Measurements from ENCODE around the gene ACTR5. TPM values are rescaled to one million over a fixed set of nuclear protein-coding genes. Genes with fewer than 3 reads are reported as not detected.

ACTR5 gene
- total and polyA plus RNA-seq, 2 donors (not counting 3 experiments of a cell fraction or from before 2014, with no cell fraction given): 8.8 to 11.3 TPM

- ChIA-PET POLR2A (no interaction called here), CTCF (no interaction called here)
These were observed 10.4 kb upstream of the ACTR5 start for GRCh38 chr20:38737887-38738286.

More at GRCh38 chr20:38737887-38738286, 10.4 kb upstream of the ACTR5 start:
- Histone ChIP-seq H3K36me3 (ENCODE audit: control insufficient read depth in 2 of 2, extremely low read depth in 1 of 2, insufficient read depth in 2 of 2, low read length in 2 of 2) (no peaks in the 10 kb centered on the region), H3K4me1 (ENCODE audit: control insufficient read depth, extremely low read depth, insufficient read depth, low read length) (no peaks in the 10 kb centered on the region), H3K4me2 (ENCODE audit: insufficient read depth, low read length) (no peak overlapping the region), H3K27me3 (ENCODE audit: control insufficient read depth in 2 of 2, insufficient read depth in 2 of 2, low read length in 2 of 2) (peaks cover 31 to 49% of the 10 kb centered on the region in 2 experiments), H3K9me3 (replicated peaks; ENCODE audit: control insufficient read depth, insufficient read depth, low read length) (no peaks in the 10 kb centered on the region), H3K9me1 (replicated peaks; ENCODE audit: control insufficient read depth, extremely low read depth, insufficient read depth, low read length) (no peaks in the 10 kb centered on the region), H3K9ac (replicated peaks; ENCODE audit: extremely low read depth, insufficient read depth, low read length) (no peak overlapping the region), H4K20me1 (replicated peaks; ENCODE audit: control insufficient read depth, extremely low read depth, insufficient read depth, low read length) (no peaks in the 10 kb centered on the region), H3K27ac (ENCODE audit: insufficient read depth, low read depth, low read length) (no peak overlapping the region), H2AFZ (ENCODE audit: low read depth, low read length) (no peak overlapping the region), H3K79me2 (ENCODE audit: control insufficient read depth, insufficient read depth, low read length) (no peaks in the 10 kb centered on the region), H3K4me3 (replicated peaks in 1 of 3; ENCODE audit: insufficient read depth in 1 of 3, low read depth in 1 of 3, low read length in 3 of 3) (no peak overlapping the region)
- DNase-seq (ENCODE audit: low read depth, low spot score): no peak
- TF ChIP-seq FOS (IDR thresholded peaks at IDR 0.05; ENCODE audit: borderline replicate concordance, insufficient read depth, low read length) (no peak), EZH2 (IDR thresholded peaks at IDR 0.05; ENCODE audit: borderline replicate concordance, low read depth, low read length, severe bottlenecking) (no peak), MYC (IDR thresholded peaks at IDR 0.05; ENCODE audit: low read depth, low read length) (no peak), JUN (IDR thresholded peaks at IDR 0.05; ENCODE audit: borderline replicate concordance, insufficient read depth, insufficient read length, low read depth) (no peak), CTCF (IDR thresholded peaks at IDR 0.05; ENCODE audit: extremely low read depth in 1 of 2, insufficient read depth in 1 of 2, low read depth in 1 of 2, low read length in 2 of 2) (no peak), GATA2 (IDR thresholded peaks at IDR 0.05; ENCODE audit: insufficient read depth, insufficient read length, low read depth, low read length) (no peak), POLR2AphosphoS5 (IDR thresholded peaks at IDR 0.05; ENCODE audit: insufficient read depth, low read depth, low read length) (no peak), MAX (IDR thresholded peaks at IDR 0.05; ENCODE audit: insufficient read depth, insufficient read length) (no peak), POLR2A (IDR thresholded peaks at IDR 0.05; ENCODE audit: low read depth, low read length) (no peak)
- dilution Hi-C loops (cut with MboI; ENCODE audit: extremely low pct_ligation_motif_present, low sequenced_read_pairs) (no loop called here), intact Hi-C loops (cut with micrococcal nuclease) (no loop called here)
- no TSS peak for BruUV-seq (replicated peaks)
- FAIRE-seq: no peak
